Measurements from ENCODE around the gene RXFP4. TPM values are rescaled to one million over a fixed set of nuclear protein-coding genes. Genes with fewer than 3 reads are reported as not detected.
"Not testable (repeated sequence)": the region's sequence is repeated elsewhere in the genome, so short reads cannot be mapped to it uniquely, and the experiment has no call there.

Gene RXFP4
- total RNA-seq, 1 donor from 2014 or later: not detected

DNA sequence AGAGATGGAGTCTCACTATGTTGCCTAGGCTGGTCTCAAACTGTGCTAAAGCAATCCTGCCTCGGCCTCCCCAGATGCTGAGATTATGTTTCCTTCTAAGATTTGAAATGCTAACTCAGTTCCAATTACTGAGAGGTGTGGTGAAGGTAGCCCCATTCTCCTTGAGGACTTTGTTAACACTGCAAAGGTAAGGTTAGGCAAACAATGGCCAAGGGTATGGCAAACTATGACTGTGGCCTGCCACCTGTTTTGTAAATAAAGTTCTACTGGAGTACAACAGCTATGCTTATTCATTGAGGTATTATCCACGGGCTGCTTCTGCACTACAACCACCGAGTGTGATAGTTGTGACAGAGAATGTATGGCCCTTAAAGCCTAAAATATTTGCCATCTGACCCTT lies 20.7 kb upstream of the RXFP4 start:
- Histone ChIP-seq H3K4me3 (ENCODE audit: low read depth, low read length) (no peak overlapping the region), H3K27me3 (ENCODE audit: control insufficient read depth, insufficient read depth, low read length) (no peaks in the 10 kb centered on the region), H3K36me3 (ENCODE audit: control insufficient read depth, insufficient read depth, low read length) (peaks cover 30% of the 10 kb centered on the region)
- DNase-seq (ENCODE audit: low read depth) (no peak), FAIRE-seq (no peak)
- TF ChIP-seq, protein P1, sequence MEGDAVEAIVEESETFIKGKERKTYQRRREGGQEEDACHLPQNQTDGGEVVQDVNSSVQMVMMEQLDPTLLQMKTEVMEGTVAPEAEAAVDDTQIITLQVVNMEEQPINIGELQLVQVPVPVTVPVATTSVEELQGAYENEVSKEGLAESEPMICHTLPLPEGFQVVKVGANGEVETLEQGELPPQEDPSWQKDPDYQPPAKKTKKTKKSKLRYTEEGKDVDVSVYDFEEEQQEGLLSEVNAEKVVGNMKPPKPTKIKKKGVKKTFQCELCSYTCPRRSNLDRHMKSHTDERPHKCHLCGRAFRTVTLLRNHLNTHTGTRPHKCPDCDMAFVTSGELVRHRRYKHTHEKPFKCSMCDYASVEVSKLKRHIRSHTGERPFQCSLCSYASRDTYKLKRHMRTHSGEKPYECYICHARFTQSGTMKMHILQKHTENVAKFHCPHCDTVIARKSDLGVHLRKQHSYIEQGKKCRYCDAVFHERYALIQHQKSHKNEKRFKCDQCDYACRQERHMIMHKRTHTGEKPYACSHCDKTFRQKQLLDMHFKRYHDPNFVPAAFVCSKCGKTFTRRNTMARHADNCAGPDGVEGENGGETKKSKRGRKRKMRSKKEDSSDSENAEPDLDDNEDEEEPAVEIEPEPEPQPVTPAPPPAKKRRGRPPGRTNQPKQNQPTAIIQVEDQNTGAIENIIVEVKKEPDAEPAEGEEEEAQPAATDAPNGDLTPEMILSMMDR (IDR thresholded peaks at IDR 0.05; ENCODE audit: insufficient read depth, low read length, severe bottlenecking): no peak

DNA sequence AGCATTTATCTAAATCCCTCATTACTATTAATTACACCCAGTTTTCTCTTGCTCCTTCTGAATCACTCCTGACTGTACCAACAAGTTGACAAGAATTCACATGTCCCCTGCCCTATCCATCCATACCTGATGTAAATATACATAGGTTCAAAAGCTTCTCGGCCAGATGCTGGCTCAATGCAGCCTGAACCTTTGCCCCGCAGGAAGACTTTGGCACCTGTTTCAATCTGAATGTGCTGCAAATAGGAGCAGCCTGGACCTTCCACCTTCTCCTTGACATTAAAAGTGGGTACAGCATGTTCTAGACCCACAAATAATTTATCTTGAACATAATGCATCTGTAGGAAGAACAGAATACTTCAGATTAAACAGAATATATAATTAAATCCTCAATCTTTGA lies 15.9 kb upstream of the RXFP4 start:
- DNase-seq (ENCODE audit: low read depth) (no peak), FAIRE-seq (no peak)
- Histone ChIP-seq H3K36me3 (ENCODE audit: control insufficient read depth, insufficient read depth, low read length) (peaks cover 22% of the 10 kb centered on the region), H3K4me3 (ENCODE audit: low read depth, low read length) (no peak overlapping the region), H3K27me3 (ENCODE audit: control insufficient read depth, insufficient read depth, low read length) (no peaks in the 10 kb centered on the region)
- TF ChIP-seq, protein P1 (IDR thresholded peaks at IDR 0.05; ENCODE audit: insufficient read depth, low read length, severe bottlenecking): no peak

DNA sequence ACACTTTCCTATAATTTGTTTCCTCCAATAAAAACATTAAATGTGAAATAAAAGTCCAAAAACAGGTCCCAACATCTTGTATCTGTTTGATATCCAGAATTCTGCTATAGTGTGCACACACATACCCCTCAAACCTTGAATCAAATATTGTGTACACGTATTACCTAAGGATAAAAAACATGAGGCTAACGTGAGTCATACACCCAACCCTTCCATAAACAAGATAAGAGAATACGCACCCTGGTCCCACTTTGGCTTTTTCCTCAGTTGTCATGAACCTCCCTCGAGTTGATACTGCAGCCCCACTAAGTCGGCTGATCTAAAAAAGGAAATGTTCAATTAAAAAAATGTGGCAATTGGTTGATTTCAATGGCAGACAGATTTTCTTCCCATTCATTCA lies 12.4 kb upstream of the RXFP4 start:
- Histone ChIP-seq H3K27me3 (ENCODE audit: control insufficient read depth, insufficient read depth, low read length) (no peaks in the 10 kb centered on the region), H3K4me3 (ENCODE audit: low read depth, low read length) (no peak overlapping the region), H3K36me3 (ENCODE audit: control insufficient read depth, insufficient read depth, low read length) (peaks cover 14% of the 10 kb centered on the region)
- DNase-seq (ENCODE audit: low read depth) (peak; percentile 81), FAIRE-seq (no peak)
- TF ChIP-seq, protein P1 (IDR thresholded peaks at IDR 0.05; ENCODE audit: insufficient read depth, low read length, severe bottlenecking): no peak

DNA sequence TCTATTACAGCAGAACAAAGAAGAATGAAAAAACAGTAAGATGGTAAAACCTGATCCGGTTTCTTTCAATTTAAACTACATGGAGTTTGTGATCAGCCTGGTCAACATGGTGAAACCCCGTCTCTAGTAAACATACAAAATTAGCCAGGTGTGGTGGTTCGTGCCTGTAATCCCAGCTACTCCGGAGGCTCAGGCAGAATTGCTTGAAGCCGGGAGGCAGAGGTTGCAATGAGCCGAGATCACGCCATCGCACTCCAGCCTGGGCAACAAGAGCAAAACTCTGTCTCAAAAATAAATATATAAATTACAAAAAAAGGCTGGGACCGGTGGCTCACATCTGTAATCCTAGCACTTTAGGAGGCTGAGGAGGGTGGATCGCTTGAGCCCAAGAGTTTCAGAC lies 10.7 kb upstream of the RXFP4 start:
- not testable (repeated sequence) for DNase-seq (ENCODE audit: low read depth); H3K27me3 ChIP-seq (ENCODE audit: control insufficient read depth, insufficient read depth, low read length); H3K4me3 ChIP-seq (ENCODE audit: low read depth, low read length); FAIRE-seq
- peaks cover 10% of the 10 kb centered on the region for H3K36me3 ChIP-seq (ENCODE audit: control insufficient read depth, insufficient read depth, low read length)

DNA sequence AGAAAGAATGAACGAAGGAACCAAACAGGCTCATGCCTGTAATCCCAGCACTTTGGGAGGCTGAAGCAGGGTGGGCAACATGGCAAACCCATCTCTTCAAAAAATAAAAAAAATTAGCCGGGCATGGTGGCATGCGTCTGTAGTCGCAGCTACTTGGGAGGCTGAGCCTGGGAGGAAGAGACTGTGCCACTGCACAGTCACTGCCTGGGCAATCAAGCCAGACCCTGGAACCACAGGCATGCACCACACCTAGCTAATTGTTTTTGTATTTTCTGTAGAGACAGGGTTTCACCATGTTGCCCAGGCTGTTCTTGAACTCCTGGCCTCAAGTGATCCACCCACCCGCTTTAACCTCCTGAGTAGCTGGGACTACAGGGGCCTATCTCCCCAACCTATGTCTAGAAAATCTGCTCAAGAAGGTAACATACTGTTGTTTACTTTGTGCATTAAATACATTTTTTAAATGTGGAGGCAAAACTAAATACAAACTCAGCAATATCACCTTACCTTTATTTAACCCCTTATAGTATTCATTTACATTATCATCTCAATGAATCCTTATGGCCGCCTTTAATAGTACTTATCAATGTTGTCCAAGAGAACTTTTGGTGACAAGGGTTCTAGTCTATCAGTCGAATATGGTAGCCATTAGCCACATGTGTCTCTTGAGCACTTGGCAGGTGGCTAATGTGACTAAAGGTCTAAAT lies 10.0 kb upstream of the RXFP4 start:
- Histone ChIP-seq H3K36me3 (ENCODE audit: control insufficient read depth, insufficient read depth, low read length) (peaks cover 9% of the 10 kb centered on the region), H3K4me3 (ENCODE audit: low read depth, low read length) (peak overlapping the region; percentile 5), H3K27me3 (ENCODE audit: control insufficient read depth, insufficient read depth, low read length) (no peaks in the 10 kb centered on the region)
- TF ChIP-seq, protein P1 (IDR thresholded peaks at IDR 0.05; ENCODE audit: insufficient read depth, low read length, severe bottlenecking): no peak
- DNase-seq (ENCODE audit: low read depth): peak; percentile 68
- no peak for FAIRE-seq

DNA sequence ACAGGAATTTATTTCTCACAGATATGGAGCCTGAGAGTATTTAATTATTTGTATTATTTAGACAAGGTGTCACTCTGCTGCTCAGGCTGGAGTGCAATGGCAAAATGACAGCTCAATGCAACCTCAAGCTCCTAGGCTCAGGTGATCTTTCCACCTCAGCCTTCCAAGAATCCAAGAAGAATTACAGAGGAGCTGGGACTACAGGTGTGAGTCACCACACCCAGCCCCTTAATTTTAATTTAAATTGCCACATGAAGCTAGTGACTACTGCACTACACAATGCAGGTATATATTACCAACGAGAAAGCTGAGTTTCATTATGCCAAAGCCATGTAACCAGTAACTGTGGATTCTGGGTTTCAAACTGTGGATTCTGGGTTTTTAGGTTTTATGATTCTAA lies 9.4 kb upstream of the RXFP4 start:
- FAIRE-seq (no peak), DNase-seq (ENCODE audit: low read depth) (peak; percentile 90)
- TF ChIP-seq, protein P1 (IDR thresholded peaks at IDR 0.05; ENCODE audit: insufficient read depth, low read length, severe bottlenecking): no peak
- Histone ChIP-seq H3K36me3 (ENCODE audit: control insufficient read depth, insufficient read depth, low read length) (peaks cover 8% of the 10 kb centered on the region), H3K27me3 (ENCODE audit: control insufficient read depth, insufficient read depth, low read length) (no peaks in the 10 kb centered on the region), H3K4me3 (ENCODE audit: low read depth, low read length) (no peak overlapping the region)

Data from bronchial epithelial cell (primary cell).